NCI-H446 (cell line): ENCODE measurements around the gene NUCKS1.

Source experiments
- DNase-seq, 2 experiments: peaks; one replicate each; lab custom pipeline; 2025; lab: John Stamatoyannopoulos, UW

Gene NUCKS1

DNA sequence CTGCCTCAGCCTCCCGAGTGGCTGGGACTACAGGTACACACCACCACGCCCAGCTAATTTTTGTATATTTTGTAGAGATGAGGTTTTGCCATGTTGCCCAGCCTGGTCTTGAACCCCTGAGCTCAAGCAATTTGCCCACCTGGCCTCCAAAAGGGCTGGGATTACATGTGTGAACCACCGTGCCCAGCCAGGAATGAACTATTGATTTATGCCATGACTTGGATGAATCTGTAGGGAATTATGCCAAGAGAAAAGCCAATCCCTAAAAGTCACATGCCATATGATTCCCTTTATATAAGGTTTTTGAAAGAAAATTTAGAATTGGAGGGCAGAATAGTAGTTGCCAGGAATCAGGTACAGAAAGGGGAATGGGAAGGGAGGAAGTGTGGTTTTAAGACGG lies 50.6 kb downstream of the NUCKS1 start:
- no peak for DNase-seq

DNA sequence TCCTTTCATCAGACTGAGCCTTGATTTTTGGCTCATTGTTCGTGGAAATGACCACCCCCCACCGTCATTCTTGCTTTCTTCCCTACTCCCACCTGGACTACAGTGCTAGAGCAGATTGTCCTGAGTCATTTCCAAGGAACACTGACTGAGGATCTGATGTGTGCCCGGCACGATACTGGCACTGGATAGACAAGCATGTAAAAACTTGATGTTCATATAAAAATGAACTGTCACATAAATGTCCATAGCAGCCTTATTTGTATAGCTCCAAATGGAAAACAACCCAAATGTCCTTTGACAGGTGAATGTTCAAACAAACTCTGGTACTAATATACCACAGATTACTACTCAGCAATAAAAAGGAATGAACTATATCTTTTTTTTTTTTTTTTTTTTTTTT lies 51.1 kb downstream of the NUCKS1 start:
- DNase-seq = no peak

- DNase-seq = no peak
Observed at GRCh38 chr1:205693421-205693991, 56.5 kb downstream of the NUCKS1 start.

DNA sequence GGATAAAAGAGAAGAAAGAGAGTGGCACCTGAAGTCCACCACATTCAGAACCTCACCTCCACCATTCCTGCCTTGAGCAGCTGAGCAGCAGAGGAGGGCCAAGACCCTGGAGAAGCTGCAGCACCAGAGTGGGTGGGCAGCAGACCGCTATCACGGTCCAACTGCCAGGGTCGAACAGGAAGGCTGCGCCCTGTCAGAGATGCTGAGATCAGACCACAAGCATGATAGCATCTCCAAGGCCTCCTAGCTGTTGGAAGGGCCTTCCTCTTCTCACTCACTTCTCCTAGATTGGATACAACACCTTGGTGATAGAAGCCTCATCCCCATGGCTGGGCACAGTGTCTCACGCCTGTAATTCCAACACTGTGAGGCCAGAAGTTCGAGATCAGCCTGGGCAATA lies 57.6 kb downstream of the NUCKS1 start:
- no peak for DNase-seq

GRCh38 chr1:205690122-205690756 lies 59.7 kb downstream of the NUCKS1 start:
- DNase-seq = no peak

DNA sequence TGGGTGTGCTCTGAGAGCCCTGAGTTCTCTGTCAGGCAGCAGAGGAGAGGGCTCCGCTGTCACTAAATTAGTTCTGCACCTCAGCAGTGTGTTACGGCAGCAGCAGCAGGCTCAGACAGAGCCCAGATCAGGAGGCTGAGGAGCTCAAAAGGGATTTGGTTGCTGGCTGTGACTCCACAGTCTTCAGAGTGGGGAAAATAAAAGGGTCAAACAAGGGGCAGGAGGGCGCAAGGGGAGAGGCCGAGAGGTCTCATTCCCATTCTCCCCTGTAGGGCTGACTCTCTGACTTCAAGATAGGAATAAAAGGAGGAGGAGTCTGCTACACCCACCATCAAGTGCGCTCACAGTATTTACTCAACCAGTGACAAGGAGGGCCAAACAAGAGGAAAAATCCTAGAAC lies 60.5 kb downstream of the NUCKS1 start:
- no peak for DNase-seq

DNA sequence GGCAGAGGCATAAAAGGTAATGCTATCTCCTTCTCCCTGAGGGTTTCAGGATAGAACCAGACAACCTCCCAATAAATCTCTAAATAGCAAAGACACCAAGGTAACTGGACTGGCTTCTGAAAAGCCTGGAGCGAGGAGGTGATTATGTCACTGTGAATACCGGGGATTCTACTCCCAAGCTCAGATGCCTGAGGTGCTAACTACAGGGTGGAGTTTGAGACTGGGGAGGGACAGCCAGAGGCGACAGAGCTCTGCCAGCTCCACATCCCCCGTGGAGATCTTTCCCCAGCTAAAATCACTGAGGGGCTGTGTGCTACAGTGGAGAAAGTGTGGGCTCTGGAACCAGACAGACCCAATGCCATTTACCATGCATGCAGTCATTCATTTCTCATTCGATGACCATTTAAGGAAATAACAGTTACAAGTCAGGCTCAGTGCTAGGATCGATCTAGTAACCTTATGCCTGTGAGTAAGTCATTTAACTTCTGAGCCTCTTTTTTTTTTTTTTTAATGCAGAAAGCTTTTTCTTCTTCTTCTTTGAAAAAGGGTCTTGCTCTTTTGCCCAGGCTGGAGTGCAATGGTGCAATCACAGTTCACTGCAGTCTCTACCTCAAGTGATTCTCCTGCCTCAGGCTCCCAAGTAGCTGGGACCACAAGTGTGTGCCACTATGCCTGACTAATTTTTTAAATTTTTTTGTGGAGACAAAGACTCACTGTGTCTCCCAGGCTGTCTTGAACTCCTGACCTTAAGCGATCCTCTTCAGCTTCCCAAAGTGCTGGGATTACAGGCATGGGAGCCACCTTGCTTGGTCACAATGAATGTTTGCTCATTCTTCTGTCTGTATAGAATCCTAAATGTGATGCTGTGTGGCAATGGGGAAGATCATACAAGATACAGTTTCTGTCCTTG lies 61.6 kb downstream of the NUCKS1 start:
- no peak for DNase-seq

GRCh38 chr1:205687242-205687641 lies 62.7 kb downstream of the NUCKS1 start:
- DNase-seq = no peak

DNA sequence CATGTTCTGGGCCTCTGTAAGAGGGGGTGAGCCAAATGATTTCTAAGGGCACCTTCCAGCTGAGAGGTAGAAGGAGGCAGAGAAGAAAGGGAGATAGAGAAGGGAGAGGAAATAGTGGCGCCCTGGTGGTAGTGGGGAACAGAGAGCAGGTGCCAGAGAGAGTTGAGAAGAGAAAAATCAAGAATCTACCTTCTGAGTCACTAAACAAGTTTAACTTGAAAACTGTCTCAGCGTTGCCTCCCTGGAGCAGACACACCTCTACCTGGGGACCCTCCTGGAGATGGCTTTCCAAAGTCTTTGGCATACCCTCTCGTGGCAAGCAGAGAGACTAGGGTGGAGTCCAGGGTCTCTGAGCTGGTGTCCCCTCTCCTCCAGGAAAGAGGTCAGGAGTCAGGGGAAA lies 68.6 kb downstream of the NUCKS1 start:
- no peak for DNase-seq

DNA sequence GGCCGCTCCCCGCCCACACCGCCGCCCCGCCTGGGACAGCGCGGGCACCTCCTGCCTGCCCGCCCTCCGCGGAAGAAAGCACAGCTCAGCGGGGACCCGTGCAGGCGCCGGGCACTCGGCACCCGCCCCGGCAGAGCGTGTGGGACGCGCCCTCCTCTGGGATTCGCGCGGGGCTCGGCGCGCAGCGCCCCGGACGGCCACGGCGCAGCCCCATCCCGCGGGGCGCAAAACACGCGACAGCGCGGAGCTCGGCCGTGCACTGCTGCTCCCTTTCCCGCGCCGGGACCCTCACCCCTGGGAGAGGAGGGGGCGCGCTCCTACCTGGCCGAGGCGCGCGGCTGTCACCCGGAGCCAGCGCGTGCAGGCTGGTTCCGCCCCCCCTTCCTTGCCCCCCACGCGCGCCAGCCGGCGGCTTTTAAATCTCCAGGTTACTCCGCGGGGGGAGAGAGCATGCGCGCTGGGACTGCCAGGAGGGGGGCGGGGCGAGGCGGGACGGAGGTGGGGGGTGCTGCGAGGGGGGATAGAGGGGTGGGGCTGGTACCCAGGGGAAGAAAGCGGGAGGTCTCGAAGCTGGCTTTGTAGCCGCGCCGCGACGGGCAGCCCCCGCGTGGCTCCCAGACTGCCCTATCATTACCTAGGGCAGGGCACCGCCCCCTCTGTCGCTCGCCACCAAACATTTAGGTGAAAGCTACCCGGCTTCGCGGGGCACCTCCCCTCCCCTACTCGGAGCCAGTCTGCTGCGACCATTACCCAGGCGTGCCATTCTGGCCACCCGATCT lies 69.7 kb downstream of the NUCKS1 start, which contains the start of gene SLC45A3:
Gene SLC45A3, minus strand, starts transcription at position 437 of the 779 bp plus-strand sequence. CDS start 15,853 bp downstream, outside the sequence.
- DNase-seq = peak; percentile 12 to 36

GRCh38 chr1:205678286-205679111 lies 71.5 kb downstream of the NUCKS1 start:
- DNase-seq = no peak

GRCh38 chr1:205677167-205677566 lies 72.8 kb downstream of the NUCKS1 start:
- DNase-seq = no peak

GRCh38 chr1:205676597-205676996 lies 73.4 kb downstream of the NUCKS1 start:
- DNase-seq = no peak

- DNase-seq = no peak
Observed at GRCh38 chr1:205676002-205676401, 74.0 kb downstream of the NUCKS1 start.

DNA sequence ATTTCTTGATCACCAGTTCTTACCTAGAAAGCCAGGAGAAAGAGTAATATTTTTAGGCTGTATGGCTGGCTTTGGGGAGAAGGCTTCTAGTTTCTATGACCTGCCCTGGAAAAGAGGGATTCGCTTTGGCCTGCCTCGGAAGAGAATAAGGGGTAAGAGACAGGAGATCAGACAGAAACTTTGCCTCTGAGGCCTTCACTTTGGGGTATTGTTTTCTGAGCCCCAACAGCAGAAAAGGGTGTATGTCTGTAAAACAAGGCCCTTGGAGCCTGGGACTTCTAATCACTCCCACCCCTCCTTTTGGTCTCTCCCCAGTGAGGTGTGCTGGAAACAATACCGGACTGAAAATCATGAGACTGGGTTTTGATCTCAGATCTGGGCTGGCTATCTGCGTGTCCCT lies 74.7 kb downstream of the NUCKS1 start:
- no peak for DNase-seq

DNA sequence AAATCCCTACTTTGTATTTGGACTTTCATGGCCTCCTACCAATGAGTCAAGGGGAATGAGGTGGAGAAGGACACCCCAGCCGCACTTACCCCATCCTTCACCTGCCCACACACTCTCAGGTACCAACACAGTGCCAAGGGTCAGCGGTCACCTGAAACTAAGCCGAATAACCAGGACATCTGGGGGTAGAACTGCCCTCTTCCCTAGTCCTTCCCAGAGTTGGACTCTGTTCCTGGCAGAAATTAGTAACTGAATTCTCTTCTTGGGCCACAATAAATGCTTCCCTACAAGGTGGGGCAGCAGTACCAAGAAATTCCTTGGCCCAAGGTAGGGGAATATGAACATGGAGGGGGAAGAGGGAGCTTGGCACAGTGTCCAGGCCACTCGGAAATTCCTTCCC lies 77.0 kb downstream of the NUCKS1 start:
- no peak for DNase-seq

DNA sequence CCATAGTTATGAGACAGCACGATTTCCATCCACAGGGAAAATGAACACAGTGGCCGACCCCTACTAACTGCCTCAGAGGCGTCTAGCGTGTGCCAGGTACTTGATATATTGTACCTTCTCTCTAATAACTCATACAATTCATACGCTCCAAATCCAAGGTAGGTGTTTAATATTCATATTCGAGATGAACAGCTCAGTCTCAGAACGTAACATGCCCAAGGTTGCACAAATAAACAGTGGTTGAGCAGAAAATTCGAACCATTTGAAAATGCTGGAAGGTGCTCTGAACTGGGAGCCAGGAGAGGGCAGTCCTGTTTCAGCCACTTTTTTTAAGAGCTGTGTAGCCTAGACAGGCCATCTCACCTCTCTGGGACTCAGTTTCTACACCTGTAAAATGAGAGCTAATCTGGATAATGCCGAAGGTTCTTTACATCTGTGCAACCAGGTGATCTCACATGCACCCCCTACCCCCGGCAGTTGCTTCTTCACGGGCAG lies 77.5 kb downstream of the NUCKS1 start:
- DNase-seq = no peak

DNA sequence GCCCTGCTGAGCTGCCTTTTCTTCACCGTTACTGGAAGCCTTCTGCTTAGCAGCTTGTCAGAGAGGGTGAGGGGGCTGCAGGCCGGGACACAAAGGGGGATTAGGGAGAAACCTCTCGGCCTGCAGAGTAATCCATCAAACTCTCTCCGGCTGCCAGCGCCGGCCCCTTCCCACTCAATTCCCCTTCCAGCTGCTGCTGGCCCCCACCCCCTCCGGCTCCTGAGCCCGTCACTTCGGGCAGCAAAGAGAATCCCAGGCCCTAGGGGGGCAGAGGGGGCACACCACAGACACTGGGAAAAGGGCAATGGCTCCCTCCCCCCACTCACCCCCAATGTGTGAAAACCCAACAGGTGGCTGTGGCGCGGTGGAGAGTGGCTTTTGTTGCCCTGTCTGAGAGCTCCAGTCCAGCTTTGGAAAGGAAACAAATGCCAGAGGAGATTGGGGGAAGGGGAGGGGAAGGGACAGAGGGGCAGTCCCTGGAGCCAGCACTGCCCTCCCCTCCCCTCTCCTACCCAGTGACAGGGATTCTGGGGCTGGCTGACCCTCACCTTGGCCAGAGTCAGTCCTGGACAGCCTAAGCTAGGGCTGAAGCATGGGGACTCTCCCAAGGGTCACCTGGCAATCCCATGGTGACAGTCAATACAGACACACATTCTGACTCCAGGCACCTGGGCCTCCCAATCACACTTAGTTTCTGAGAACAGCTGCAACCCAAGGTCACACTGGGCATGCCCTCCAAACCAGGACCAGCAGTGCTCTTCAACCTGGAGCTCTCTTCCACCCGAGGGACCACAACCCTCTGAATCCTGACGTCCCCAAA lies 79.2 kb downstream of the NUCKS1 start:
- no peak for DNase-seq

DNA sequence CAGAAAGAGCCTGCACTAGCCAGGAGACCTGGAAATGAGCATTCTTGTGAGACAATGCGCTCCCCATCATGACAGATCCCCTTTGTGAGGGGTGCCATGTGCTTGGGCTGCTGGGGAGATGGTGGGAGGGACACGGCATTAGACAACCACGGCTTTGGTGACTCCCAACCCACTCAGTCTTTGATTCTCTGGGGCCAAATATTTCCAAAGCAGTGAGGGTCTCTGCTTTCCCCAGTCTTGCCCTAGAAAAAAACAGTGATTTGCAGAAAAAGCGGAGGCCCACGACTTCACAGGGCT lies 79.9 kb downstream of the NUCKS1 start:
- DNase-seq = no peak

DNA sequence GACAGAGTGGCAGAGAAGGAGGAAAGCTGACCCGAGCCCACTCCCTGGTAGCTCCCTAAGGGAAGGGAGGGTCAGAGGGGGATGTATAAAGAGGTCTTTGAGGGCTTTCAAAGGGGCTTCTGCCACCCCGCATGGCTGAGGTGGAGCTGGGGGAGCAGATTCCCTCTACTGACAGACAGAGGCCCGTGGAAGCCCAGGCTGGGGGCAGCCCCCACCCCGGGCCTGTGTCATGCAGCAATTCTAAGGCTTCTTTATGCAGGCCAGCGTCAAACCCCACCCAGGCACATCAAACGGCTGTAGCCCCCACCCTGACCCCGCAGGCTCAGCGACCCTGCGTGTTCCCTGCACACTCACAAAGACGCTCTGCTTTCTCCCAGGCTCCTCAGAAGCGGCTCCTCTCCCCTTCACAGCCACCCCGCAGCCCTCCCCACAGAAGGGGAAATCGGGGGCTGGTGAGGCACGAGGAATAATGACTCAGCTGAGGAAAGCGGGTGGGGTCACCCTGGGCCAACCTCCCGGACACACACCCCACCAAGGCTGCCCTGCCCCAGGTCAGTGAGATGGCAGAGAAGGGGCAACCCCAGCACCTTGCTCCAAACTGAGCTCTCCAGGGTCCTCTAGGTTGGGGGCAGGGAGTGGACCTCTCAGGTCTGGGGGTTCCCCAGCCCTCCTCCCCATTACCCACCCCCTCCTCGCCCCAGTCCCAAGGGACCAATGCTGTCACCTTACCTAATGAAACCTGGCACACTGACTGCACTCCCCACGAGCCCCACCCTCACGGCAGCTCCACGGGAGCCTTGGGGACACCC lies 80.4 kb downstream of the NUCKS1 start:
- DNase-seq = no peak
